GM12878 (cell line): ENCODE measurements around the gene CYSLTR2.

Experiments
- CREM ChIP-seq: IDR thresholded peaks from 2 replicates; pipeline ENCODE4 v1.6.1; 2014; ENCODE audit warnings: antibody characterized with exemption, low read depth
- CTCF ChIP-seq, 3 experiments: IDR thresholded peaks in 2 of 3; conservative IDR thresholded peaks in 1 of 3; 2 replicates each; pipeline ENCODE4 v1.5.1; 2011; ENCODE audit warnings: low read depth in 3 of 3, low read length in 3 of 3, mild to moderate bottlenecking in 3 of 3, control low read depth in 2 of 3, moderate library complexity in 2 of 3, inconsistent platforms in 1 of 3, mixed read lengths in 1 of 3; ENCODE audit not compliant: control insufficient read depth in 2 of 3, insufficient read depth in 1 of 3; ENCODE audit errors: extremely low read depth in 1 of 3
- EZH2 ChIP-seq: IDR thresholded peaks from 2 replicates; pipeline ENCODE4 v1.6.1; 2012; ENCODE audit warnings: low read depth, mild to moderate bottlenecking, control low read depth, inconsistent platforms, low read length, borderline replicate concordance; ENCODE audit not compliant: control insufficient read depth
- JUND ChIP-seq: IDR thresholded peaks from 2 replicates; pipeline ENCODE4 v1.6.1; 2012; ENCODE audit warnings: low read depth, mild to moderate bottlenecking, low read length, improper control_type of control experiment, moderate library complexity
- REST ChIP-seq: IDR thresholded peaks from 2 replicates; pipeline ENCODE4 v1.6.1; 2012; ENCODE audit warnings: mild to moderate bottlenecking, low read depth, low read length
- SIN3A ChIP-seq: IDR thresholded peaks from 2 replicates; pipeline ENCODE4 v1.6.1; 2012; ENCODE audit warnings: low read depth, low read length, improper control_type of control experiment
- WRNIP1 ChIP-seq: IDR thresholded peaks from 2 replicates; pipeline ENCODE4 v1.6.1; 2011; ENCODE audit warnings: low read depth, low read length, improper control_type of control experiment, borderline replicate concordance
- YY1 ChIP-seq: IDR thresholded peaks from 2 replicates; pipeline ENCODE4 v1.6.1; 2011; ENCODE audit warnings: low read depth, mild to moderate bottlenecking, low read length

GRCh38 chr13:48679941-48680680 is 26.4 kb downstream of the CYSLTR2 start:
- no peak for TF ChIP-seq SIN3A
- TF ChIP-seq JUND, result no peak
- TF ChIP-seq REST, result no peak
- no peak for TF ChIP-seq CTCF (IDR thresholded peaks at IDR 0.05 in 2 of 3, conservative IDR thresholded peaks at IDR 0.05 in 1 of 3; ENCODE audit: control insufficient read depth in 2 of 3, extremely low read depth in 1 of 3, insufficient read depth in 1 of 3, low read depth in 3 of 3, low read length in 3 of 3)
- TF ChIP-seq EZH2, result no peak
- TF ChIP-seq YY1, result no peak
- TF ChIP-seq CREM, result no peak
- no peak for TF ChIP-seq WRNIP1
